ENCODE results near the gene SGMS1. TPM values are rescaled to one million over a fixed set of nuclear protein-coding genes. Genes with fewer than 3 reads are reported as not detected.

Gene SGMS1
- total RNA-seq, 1 donor from 2014 or later = 27.5 TPM

DNA sequence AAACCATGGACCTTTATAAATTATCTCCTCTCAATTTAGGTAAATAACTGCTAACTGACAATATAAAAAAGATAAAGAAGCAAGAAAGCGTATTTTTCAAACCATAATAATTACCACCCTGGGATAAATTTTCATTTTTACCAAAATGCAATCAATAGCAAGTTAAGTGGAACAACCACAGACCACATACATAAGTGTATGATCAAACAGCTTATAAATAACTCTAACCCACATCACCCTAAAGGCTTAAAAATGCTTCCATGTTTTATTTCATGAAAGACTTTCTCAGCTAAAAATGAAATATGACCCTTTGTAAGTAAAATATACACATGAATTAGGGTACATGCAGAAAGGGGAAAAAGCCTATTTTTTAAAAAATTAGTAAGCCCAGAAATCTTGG, 156.5 kb downstream of the SGMS1 start:
- POLR2A ChIA-PET = no interaction called here
- peaks cover 18% of the 10 kb centered on the region for H3K36me3 Mint-ChIP-seq (ENCODE audit: low read depth)
- intact Hi-C loops (cut with micrococcal nuclease) = loop anchor here (2.0 kb wide), 1 partner anchor 14 kb away; no protein-coding TSS in a partner anchor
- H3K4me1 Mint-ChIP-seq = peaks cover 42% of the 10 kb centered on the region
- no peak for ATAC-seq (ENCODE audit: low read depth)
- TF ChIP-seq, protein P1, sequence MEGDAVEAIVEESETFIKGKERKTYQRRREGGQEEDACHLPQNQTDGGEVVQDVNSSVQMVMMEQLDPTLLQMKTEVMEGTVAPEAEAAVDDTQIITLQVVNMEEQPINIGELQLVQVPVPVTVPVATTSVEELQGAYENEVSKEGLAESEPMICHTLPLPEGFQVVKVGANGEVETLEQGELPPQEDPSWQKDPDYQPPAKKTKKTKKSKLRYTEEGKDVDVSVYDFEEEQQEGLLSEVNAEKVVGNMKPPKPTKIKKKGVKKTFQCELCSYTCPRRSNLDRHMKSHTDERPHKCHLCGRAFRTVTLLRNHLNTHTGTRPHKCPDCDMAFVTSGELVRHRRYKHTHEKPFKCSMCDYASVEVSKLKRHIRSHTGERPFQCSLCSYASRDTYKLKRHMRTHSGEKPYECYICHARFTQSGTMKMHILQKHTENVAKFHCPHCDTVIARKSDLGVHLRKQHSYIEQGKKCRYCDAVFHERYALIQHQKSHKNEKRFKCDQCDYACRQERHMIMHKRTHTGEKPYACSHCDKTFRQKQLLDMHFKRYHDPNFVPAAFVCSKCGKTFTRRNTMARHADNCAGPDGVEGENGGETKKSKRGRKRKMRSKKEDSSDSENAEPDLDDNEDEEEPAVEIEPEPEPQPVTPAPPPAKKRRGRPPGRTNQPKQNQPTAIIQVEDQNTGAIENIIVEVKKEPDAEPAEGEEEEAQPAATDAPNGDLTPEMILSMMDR (IDR thresholded peaks at IDR 0.05) = no peak
- H3K4me3 Mint-ChIP-seq = no peak overlapping the region
- no peaks in the 10 kb centered on the region for H3K9me3 Mint-ChIP-seq
- CTCF ChIA-PET = no interaction called here
- no peaks in the 10 kb centered on the region for H3K27me3 Mint-ChIP-seq
- H3K27ac Mint-ChIP-seq = no peak overlapping the region
- DNase-seq = no peak

DNA sequence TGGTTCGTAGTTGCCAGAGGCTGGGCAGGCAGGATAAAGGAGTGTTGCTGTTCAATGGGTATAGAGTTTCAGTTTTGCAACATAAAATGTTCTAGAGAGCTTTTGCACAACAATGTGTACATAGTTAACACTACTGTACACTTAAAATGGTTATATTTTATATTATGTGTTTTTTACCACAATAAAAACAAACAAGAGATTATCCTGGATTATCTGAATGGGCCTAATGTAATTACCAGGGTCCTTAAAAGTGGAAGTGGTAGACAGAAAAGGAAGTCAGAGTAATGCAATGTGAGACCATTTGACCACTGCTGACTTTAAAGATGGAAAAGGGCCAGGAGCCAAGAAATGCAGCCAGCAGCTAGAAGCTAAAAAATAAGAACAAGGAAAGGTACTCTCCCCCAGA, 159.7 kb downstream of the SGMS1 start:
- intact Hi-C loops (cut with micrococcal nuclease) = no loop called here
- H3K4me1 Mint-ChIP-seq = peaks cover 20% of the 10 kb centered on the region
- no peak for DNase-seq
- H3K27ac Mint-ChIP-seq = no peak overlapping the region
- H3K36me3 Mint-ChIP-seq (ENCODE audit: low read depth) = peaks cover 31% of the 10 kb centered on the region
- H3K4me3 Mint-ChIP-seq = no peak overlapping the region
- TF ChIP-seq, protein P1 (IDR thresholded peaks at IDR 0.05) = no peak
- POLR2A ChIA-PET = no interaction called here
- H3K9me3 Mint-ChIP-seq = no peaks in the 10 kb centered on the region
- H3K27me3 Mint-ChIP-seq = no peaks in the 10 kb centered on the region
- CTCF ChIA-PET = no interaction called here
- ATAC-seq (ENCODE audit: low read depth) = no peak

DNA sequence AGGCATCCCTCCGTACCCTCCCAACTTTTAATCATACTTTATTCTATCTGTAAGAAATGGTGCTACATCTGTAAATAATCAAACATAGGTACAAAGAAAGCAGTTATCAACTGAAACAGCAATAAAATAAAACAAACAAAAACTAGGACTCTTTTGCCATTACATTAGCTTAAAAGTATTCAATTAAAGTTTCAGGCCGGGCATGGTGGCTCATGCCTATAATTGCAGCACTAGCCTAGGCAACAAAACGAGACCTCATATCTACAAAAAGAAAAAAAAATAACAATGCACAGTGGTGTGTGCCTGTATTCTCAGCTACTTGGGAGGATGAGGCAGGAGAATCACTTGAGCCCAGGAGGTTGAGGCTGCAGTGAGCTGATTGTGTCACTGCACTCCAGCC, 161.9 kb downstream of the SGMS1 start:
- ATAC-seq (ENCODE audit: low read depth) (no peak), DNase-seq (no peak)
- peaks cover under 1% of the 10 kb centered on the region for H3K4me1 Mint-ChIP-seq
- H3K27me3 Mint-ChIP-seq = no peaks in the 10 kb centered on the region
- no peak overlapping the region for H3K4me3 Mint-ChIP-seq
- TF ChIP-seq, protein P1 (IDR thresholded peaks at IDR 0.05) = no peak
- ChIA-PET CTCF (no interaction called here), POLR2A (no interaction called here)
- no peak overlapping the region for H3K27ac Mint-ChIP-seq
- intact Hi-C loops (cut with micrococcal nuclease) = loop anchor here (1.0 to 2.0 kb wide), 2 partner anchors 9 to 13 kb away; no protein-coding TSS in a partner anchor
- H3K36me3 Mint-ChIP-seq (ENCODE audit: low read depth) = peaks cover 35% of the 10 kb centered on the region
- no peaks in the 10 kb centered on the region for H3K9me3 Mint-ChIP-seq

DNA sequence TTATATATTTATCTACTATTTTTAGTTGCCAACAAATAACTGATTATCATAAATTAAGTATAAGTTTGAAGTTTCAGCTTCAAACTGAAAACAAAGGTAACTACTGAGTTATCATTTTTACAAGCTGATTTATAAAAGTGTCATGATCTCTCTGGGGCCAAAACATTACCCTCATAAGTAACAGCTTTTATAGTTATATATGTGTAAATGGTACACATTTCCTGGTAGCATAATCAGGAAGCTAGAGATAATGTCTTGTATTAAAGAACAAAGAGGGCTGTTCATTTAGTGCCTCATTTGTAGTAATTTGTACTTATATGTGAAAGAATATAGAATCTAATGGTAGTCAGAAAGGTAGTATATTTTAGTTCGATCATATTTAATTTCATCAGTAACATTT, 162.6 kb downstream of the SGMS1 start:
- DNase-seq = no peak
- intact Hi-C loops (cut with micrococcal nuclease) = loop anchor here (1.0 kb wide), 1 partner anchor 10 kb away; no protein-coding TSS in a partner anchor
- Mint-ChIP-seq H3K4me1 (peaks cover 4% of the 10 kb centered on the region), H3K9me3 (no peaks in the 10 kb centered on the region), H3K27ac (no peak overlapping the region), H3K36me3 (ENCODE audit: low read depth) (peaks cover 35% of the 10 kb centered on the region), H3K27me3 (no peaks in the 10 kb centered on the region), H3K4me3 (no peak overlapping the region)
- TF ChIP-seq, protein P1 (IDR thresholded peaks at IDR 0.05) = no peak
- ChIA-PET POLR2A (no interaction called here), CTCF (no interaction called here)
- no peak for ATAC-seq (ENCODE audit: low read depth)

DNA sequence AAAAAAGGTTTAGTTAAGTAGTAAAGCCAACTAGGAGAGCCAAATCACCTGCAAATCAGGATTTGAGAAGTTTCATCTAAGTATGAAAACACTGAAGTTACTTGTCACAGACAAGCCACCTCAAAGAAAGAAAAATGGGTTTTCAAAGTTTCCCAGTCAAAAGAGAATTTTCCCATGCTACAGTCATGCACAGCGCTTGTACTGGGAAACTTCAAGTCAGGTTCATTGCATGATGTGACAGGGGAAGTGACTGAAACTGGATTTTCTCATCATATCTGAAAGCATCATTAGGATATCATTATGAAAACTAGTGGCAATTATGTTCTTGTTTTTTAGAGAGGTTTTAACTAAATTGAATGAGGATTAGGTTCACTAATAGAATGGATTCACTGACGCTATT, 167.0 kb downstream of the SGMS1 start:
- POLR2A ChIA-PET = no interaction called here
- no peaks in the 10 kb centered on the region for H3K27me3 Mint-ChIP-seq
- TF ChIP-seq, protein P1 (IDR thresholded peaks at IDR 0.05) = no peak
- no peak overlapping the region for H3K27ac Mint-ChIP-seq
- H3K4me3 Mint-ChIP-seq = no peak overlapping the region
- peaks cover 21% of the 10 kb centered on the region for H3K36me3 Mint-ChIP-seq (ENCODE audit: low read depth)
- intact Hi-C loops (cut with micrococcal nuclease) = no loop called here
- CTCF ChIA-PET = no interaction called here
- no peak for ATAC-seq (ENCODE audit: low read depth)
- H3K4me1 Mint-ChIP-seq = peaks cover 42% of the 10 kb centered on the region
- DNase-seq = no peak
- H3K9me3 Mint-ChIP-seq = no peaks in the 10 kb centered on the region

All from activated B cell treated with CpG ODN at 0.5 μM for 24 hours (primary cell).